Osteoblast (primary cell): ENCODE measurements around the gene DENND1A. TPM values are rescaled to one million over a fixed set of nuclear protein-coding genes. Genes with fewer than 3 reads are reported as not detected.

Source experiments
- DNase-seq: peaks from one replicate; pipeline ENCODE4 v3.0.0; 2011; ENCODE audit warnings: low spot score, mixed read lengths; ENCODE audit not compliant: insufficient read length; ENCODE audit errors: missing footprints
- H2AFZ ChIP-seq: 2 replicates; pipeline ENCODE4 v1.6.0; 2011; ENCODE audit warnings: mild to moderate bottlenecking, low read length
- H3K27ac ChIP-seq: 2 replicates; pipeline ENCODE4 v1.5.1; 2011; ENCODE audit warnings: mild to moderate bottlenecking, low read depth, low read length, moderate library complexity
- H3K27me3 ChIP-seq: 2 replicates; pipeline ENCODE4 v1.6.0; 2012; ENCODE audit warnings: mild to moderate bottlenecking, control low read depth, inconsistent platforms, low read length, moderate library complexity; ENCODE audit not compliant: insufficient read depth
- H3K36me3 ChIP-seq: 2 replicates; pipeline ENCODE4 v1.5.1; 2011; ENCODE audit warnings: mild to moderate bottlenecking, low read length, control low read depth, moderate library complexity; ENCODE audit not compliant: insufficient read depth
- H3K4me1 ChIP-seq: 2 replicates; pipeline ENCODE4 v1.5.1; 2011; ENCODE audit warnings: mild to moderate bottlenecking, low read length, control low read depth, moderate library complexity; ENCODE audit not compliant: insufficient read depth
- H3K4me2 ChIP-seq: 2 replicates; pipeline ENCODE4 v1.6.0; 2011; ENCODE audit warnings: mild to moderate bottlenecking, low read length; ENCODE audit not compliant: insufficient read depth
- H3K4me3 ChIP-seq: fragments of 200-600 bp; sonication (generic); 3 replicates; pipeline ENCODE4 v1.5.1; 2012; ENCODE audit warnings: mild to moderate bottlenecking, low read length, inconsistent platforms; ENCODE audit not compliant: insufficient read depth
- H3K79me2 ChIP-seq: 2 replicates; pipeline ENCODE4 v1.6.0; 2012; ENCODE audit warnings: mild to moderate bottlenecking, low read length, control low read depth, inconsistent platforms; ENCODE audit not compliant: insufficient read depth
- H3K9me3 ChIP-seq: 2 replicates; pipeline ENCODE4 v1.5.1; 2011; ENCODE audit warnings: low read depth, low read length, control low read depth
- H4K20me1 ChIP-seq: 2 replicates; pipeline ENCODE4 v1.6.0; 2012; ENCODE audit warnings: mild to moderate bottlenecking, low read length, control low read depth; ENCODE audit not compliant: insufficient read depth
- CTCF ChIP-seq: IDR thresholded peaks from 2 replicates; pipeline ENCODE4 v1.5.1; 2011; ENCODE audit warnings: mild to moderate bottlenecking, low read depth, low read length, moderate library complexity; ENCODE audit errors: extremely low read depth
- total RNA-seq: library from RNA; depleted of rRNA; stranded (reverse); fragments of >200 nt; gene quantifications from 2 replicates; pipeline ENCODE4 v1.2.3, GENCODE V29; 2012

The DENND1A gene
- total RNA-seq, 1 donor = 14.1 TPM

- peak; percentile 76 for DNase-seq
- Histone ChIP-seq H3K36me3 (no peaks in the 10 kb centered on the region), H3K4me1 (no peaks in the 10 kb centered on the region), H3K4me2 (no peak overlapping the region), H3K9me3 (no peaks in the 10 kb centered on the region), H4K20me1 (no peaks in the 10 kb centered on the region), H3K27me3 (no peaks in the 10 kb centered on the region), H3K27ac (no peak overlapping the region), H2AFZ (no peak overlapping the region), H3K79me2 (no peaks in the 10 kb centered on the region), H3K4me3 (no peak overlapping the region)
- TF ChIP-seq CTCF = no peak
Measured at GRCh38 chr9:123359546-123359945, 570.4 kb downstream of the DENND1A start.

- Histone ChIP-seq H3K4me3 (no peak overlapping the region), H3K36me3 (no peaks in the 10 kb centered on the region), H2AFZ (no peak overlapping the region), H3K27ac (no peak overlapping the region), H3K79me2 (no peaks in the 10 kb centered on the region), H3K4me2 (no peak overlapping the region), H3K9me3 (no peaks in the 10 kb centered on the region), H3K27me3 (no peaks in the 10 kb centered on the region), H3K4me1 (no peaks in the 10 kb centered on the region), H4K20me1 (no peaks in the 10 kb centered on the region)
- peak; percentile 59 for DNase-seq
- no peak for TF ChIP-seq CTCF
Measured at GRCh38 chr9:123359106-123359505, 570.8 kb downstream of the DENND1A start.

GRCh38 chr9:123358181-123358905, 571.6 kb downstream of the DENND1A start:
- H3K9me3 ChIP-seq = no peaks in the 10 kb centered on the region
- H2AFZ ChIP-seq = no peak overlapping the region
- H3K27ac ChIP-seq = no peak overlapping the region
- H3K4me3 ChIP-seq = no peak overlapping the region
- no peaks in the 10 kb centered on the region for H3K4me1 ChIP-seq
- peak; percentile 50 for DNase-seq
- no peak overlapping the region for H3K4me2 ChIP-seq
- peaks cover 3% of the 10 kb centered on the region for H3K27me3 ChIP-seq
- H3K36me3 ChIP-seq = no peaks in the 10 kb centered on the region
- no peaks in the 10 kb centered on the region for H3K79me2 ChIP-seq
- no peak for TF ChIP-seq CTCF
- H4K20me1 ChIP-seq = no peaks in the 10 kb centered on the region

GRCh38 chr9:123357743-123358059, 572.2 kb downstream of the DENND1A start:
- no peak for TF ChIP-seq CTCF
- Histone ChIP-seq H3K27ac (no peak overlapping the region), H3K9me3 (no peaks in the 10 kb centered on the region), H3K79me2 (no peaks in the 10 kb centered on the region), H4K20me1 (no peaks in the 10 kb centered on the region), H3K4me2 (no peak overlapping the region), H3K4me1 (no peaks in the 10 kb centered on the region), H2AFZ (no peak overlapping the region), H3K36me3 (no peaks in the 10 kb centered on the region), H3K27me3 (peaks cover 9% of the 10 kb centered on the region), H3K4me3 (no peak overlapping the region)
- peak; percentile 51 for DNase-seq
